ENCODE measurements around the gene C11orf52.
"Not testable (repeated sequence)": the region's sequence is repeated elsewhere in the genome, so short reads cannot be mapped to it uniquely, and the experiment has no call there.

C11orf52 gene

GRCh38 chr11:111918390-111919256 is at the start of gene C11orf52:
Gene C11orf52 (plus strand): TSS chr11:111918913. CDS start chr11:111918973, 60 bp downstream.
- FAIRE-seq (no peak), DNase-seq (ENCODE audit: insufficient read length, low spot score) (no peak)
- no peak for TF ChIP-seq POLR2A (IDR thresholded peaks at IDR 0.05; ENCODE audit: low read depth, low read length)

GRCh38 chr11:111870113-111870512 is 48.6 kb upstream of the C11orf52 start:
- no peak for TF ChIP-seq POLR2A (IDR thresholded peaks at IDR 0.05; ENCODE audit: low read depth, low read length)
- DNase-seq (ENCODE audit: insufficient read length, low spot score): no peak
- no peak for FAIRE-seq

- no peak for TF ChIP-seq POLR2A (IDR thresholded peaks at IDR 0.05; ENCODE audit: low read depth, low read length)
- no peak for DNase-seq (ENCODE audit: insufficient read length, low spot score)
- no peak for FAIRE-seq
Observed at GRCh38 chr11:111870522-111870885, 48.2 kb upstream of the C11orf52 start.

- peak; percentile 38 for DNase-seq (ENCODE audit: insufficient read length, low spot score)
- FAIRE-seq: no peak
- peak; percentile 43 for TF ChIP-seq POLR2A (IDR thresholded peaks at IDR 0.05; ENCODE audit: low read depth, low read length)
Observed at GRCh38 chr11:111870886-111871692, 47.6 kb upstream of the C11orf52 start, which contains the start of gene ALG9. Gene ALG9 (minus strand): TSS chr11:111871581. CDS start chr11:111871482, 99 bp downstream.

GRCh38 chr11:111871693-111872161 is 47.0 kb upstream of the C11orf52 start:
- TF ChIP-seq POLR2A (IDR thresholded peaks at IDR 0.05; ENCODE audit: low read depth, low read length): no peak
- DNase-seq (ENCODE audit: insufficient read length, low spot score): no peak
- FAIRE-seq: no peak

- peak; percentile 3 for DNase-seq (ENCODE audit: insufficient read length, low spot score)
- TF ChIP-seq POLR2A (IDR thresholded peaks at IDR 0.05; ENCODE audit: low read depth, low read length): no peak
- FAIRE-seq: peak; percentile 27
Observed at GRCh38 chr11:111878385-111878848, 40.3 kb upstream of the C11orf52 start.

GRCh38 chr11:111878849-111879636 is 39.7 kb upstream of the C11orf52 start, which contains the start of the genes CFAP68 and FDXACB1:
Gene CFAP68 (plus strand): TSS chr11:111879541. CDS start chr11:111879561, 20 bp downstream.
Gene FDXACB1 (minus strand): TSS chr11:111879165. CDS start chr11:111879132, 33 bp downstream.
- DNase-seq (ENCODE audit: insufficient read length, low spot score) (peak; percentile 70), FAIRE-seq (peak; percentile 91)
- peak; percentile 33; the same call in 1 of the 2 replicates for TF ChIP-seq POLR2A (IDR thresholded peaks at IDR 0.05; ENCODE audit: low read depth, low read length)

- no peak for TF ChIP-seq POLR2A (IDR thresholded peaks at IDR 0.05; ENCODE audit: low read depth, low read length)
- no peak for DNase-seq (ENCODE audit: insufficient read length, low spot score)
- no peak for FAIRE-seq
Observed at GRCh38 chr11:111879637-111879960, 39.1 kb upstream of the C11orf52 start.

GRCh38 chr11:111882202-111882601 is 36.5 kb upstream of the C11orf52 start:
- TF ChIP-seq POLR2A (IDR thresholded peaks at IDR 0.05; ENCODE audit: low read depth, low read length): no peak
- FAIRE-seq: no peak
- no peak for DNase-seq (ENCODE audit: insufficient read length, low spot score)

GRCh38 chr11:111885053-111885452 is 33.7 kb upstream of the C11orf52 start:
- not testable (repeated sequence) for DNase-seq (ENCODE audit: insufficient read length, low spot score); FAIRE-seq

- TF ChIP-seq POLR2A (IDR thresholded peaks at IDR 0.05; ENCODE audit: low read depth, low read length): no peak
- no peak for DNase-seq (ENCODE audit: insufficient read length, low spot score)
- FAIRE-seq: no peak
Observed at GRCh38 chr11:111886032-111886431, 32.7 kb upstream of the C11orf52 start.

- no peak for TF ChIP-seq POLR2A (IDR thresholded peaks at IDR 0.05; ENCODE audit: low read depth, low read length)
- no peak for DNase-seq (ENCODE audit: insufficient read length, low spot score)
- no peak for FAIRE-seq
Observed at GRCh38 chr11:111886844-111887243, 31.9 kb upstream of the C11orf52 start.

- FAIRE-seq: no peak
- no peak for TF ChIP-seq POLR2A (IDR thresholded peaks at IDR 0.05; ENCODE audit: low read depth, low read length)
- DNase-seq (ENCODE audit: insufficient read length, low spot score): no peak
Observed at GRCh38 chr11:111905411-111905810, 13.3 kb upstream of the C11orf52 start.
